Measurements from ENCODE around the gene TRUB2.

- TF ChIP-seq FOXM1 (IDR thresholded peaks at IDR 0.05; ENCODE audit: borderline replicate concordance): no peak
- no peak for TF ChIP-seq SP1 (IDR thresholded peaks at IDR 0.05)
- TF ChIP-seq FOXK2 (IDR thresholded peaks at IDR 0.05): no peak
- no peak for TF ChIP-seq L3MBTL2 (conservative IDR thresholded peaks at IDR 0.05)
- TF ChIP-seq LEF1 (IDR thresholded peaks at IDR 0.05; ENCODE audit: borderline replicate concordance): no peak
- no peak for TF ChIP-seq ELF4 (IDR thresholded peaks at IDR 0.05)
- no peak for TF ChIP-seq HDGF (IDR thresholded peaks at IDR 0.05; ENCODE audit: borderline replicate concordance)
- TF ChIP-seq TARDBP (IDR thresholded peaks at IDR 0.05): no peak
- TF ChIP-seq PKNOX1 (IDR thresholded peaks at IDR 0.05): no peak
- no peak for TF ChIP-seq ZNF384 (IDR thresholded peaks at IDR 0.05)
- no peak for TF ChIP-seq SUZ12 (IDR thresholded peaks at IDR 0.05)
- TF ChIP-seq FOXA1 (IDR thresholded peaks at IDR 0.05): no peak
- no peak for TF ChIP-seq BHLHE40 (IDR thresholded peaks at IDR 0.05; ENCODE audit: borderline replicate concordance)
Measured at GRCh38 chr9:128304971-128305288, 17.3 kb downstream of the TRUB2 start.
